Anterior cingulate cortex (tissue), 58 donors: ENCODE measurements around the gene SYCP1.
"Not testable (repeated sequence)": the region's sequence is repeated elsewhere in the genome, so short reads cannot be mapped to it uniquely, and the experiment has no call there.

Experiments
- DNase-seq, 58 donors: peaks; one replicate each; lab custom pipeline; 2025; lab: John Stamatoyannopoulos, UW

SYCP1 gene

GRCh38 chr1:114976891-114977290 lies 122.2 kb downstream of the SYCP1 start:
- DNase-seq = no peak

DNA sequence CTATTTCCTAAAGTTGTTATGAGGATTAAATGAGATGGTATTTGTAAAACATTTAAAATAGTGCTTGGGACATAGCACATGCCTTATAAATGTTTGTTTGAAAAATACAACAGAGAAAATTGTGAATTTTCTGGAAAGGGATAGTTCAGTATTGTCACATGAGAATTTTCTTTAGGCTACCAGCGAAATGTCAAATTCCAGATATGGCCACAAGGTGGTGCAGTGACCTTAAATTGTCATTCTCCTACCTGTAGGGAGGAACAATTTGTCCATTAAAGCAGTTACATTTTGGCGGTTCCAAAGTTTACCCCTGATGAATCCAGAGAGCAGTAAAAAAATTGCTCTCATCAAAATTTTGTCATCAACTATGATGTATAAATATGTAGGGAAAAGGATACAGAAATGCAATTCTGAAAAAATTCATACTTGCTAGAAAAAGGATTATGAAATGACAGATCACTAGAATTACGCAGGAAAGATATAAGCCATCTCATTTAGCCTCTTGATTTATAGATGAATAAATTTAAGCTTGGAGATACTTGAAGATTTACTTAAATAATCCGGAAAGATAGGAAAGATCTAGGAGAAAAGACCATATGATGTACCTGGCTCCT lies 124.7 kb downstream of the SYCP1 start:
- DNase-seq = peak in 28 of 58 donors; percentile 0 to 69 (median 9)

DNA sequence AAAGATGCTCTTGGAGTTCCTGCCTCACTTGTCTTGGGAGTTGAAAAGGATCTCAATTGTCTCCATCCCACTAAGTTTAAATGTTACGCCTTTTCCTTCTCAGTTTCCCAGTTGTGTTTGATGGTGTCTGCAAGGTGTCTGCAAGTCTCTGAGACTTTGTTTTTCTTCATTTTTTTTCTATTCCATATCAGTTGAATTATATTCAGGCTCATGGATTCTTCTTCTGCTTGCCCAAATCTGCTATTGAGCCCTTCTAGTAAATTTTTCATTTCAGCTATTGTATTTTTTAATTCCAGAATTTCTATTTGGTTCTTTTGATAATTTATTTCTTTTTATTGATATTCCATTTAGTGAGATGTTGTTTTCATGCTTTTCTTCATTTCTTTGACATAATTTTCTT lies 127.6 kb downstream of the SYCP1 start:
- DNase-seq = no peak

DNA sequence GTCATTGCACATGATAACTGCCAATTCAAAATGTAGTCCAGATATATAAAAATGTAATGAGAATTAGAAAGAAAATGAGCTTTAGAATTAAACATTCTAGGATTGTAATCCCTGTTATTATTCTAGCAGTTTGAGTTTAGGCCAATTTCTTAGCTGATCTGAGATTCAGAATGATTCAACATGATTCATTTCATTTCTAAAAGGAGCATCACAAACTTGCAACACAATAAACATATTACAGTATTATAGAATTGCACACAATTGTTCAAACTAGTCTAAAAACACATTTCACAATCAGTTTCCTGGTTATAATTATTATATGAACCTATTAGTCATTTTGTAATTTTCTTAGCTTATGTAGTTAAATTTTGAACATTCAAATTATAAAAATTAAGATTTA lies 131.6 kb downstream of the SYCP1 start:
- no peak for DNase-seq

DNA sequence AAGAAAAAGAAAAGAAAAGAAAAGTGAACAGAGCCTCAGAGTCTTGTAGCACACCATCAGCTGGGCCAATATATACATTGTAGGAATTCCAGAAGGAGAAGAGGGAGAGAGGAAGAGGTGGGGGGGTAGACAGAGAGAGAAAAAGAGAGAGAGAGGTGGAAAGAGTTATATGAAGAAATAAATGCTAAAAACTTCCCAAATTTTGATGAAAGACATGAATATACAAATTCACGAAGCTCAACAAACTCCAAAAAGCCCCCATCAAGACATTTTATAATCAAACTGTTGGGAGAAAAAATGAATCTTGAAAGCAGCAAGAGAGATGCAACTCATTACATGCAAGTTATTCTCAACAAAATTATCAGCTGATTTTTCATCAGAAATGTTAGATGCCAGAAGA lies 133.4 kb downstream of the SYCP1 start:
- DNase-seq = no peak

- no peak for DNase-seq
Observed at GRCh38 chr1:114997510-114998289, 143.0 kb downstream of the SYCP1 start.

GRCh38 chr1:115006191-115006590 lies 151.5 kb downstream of the SYCP1 start:
- no peak for DNase-seq

- no peak for DNase-seq
Observed at GRCh38 chr1:115012006-115012405, 157.3 kb downstream of the SYCP1 start.

- no peak for DNase-seq
Observed at GRCh38 chr1:115012434-115012833, 157.8 kb downstream of the SYCP1 start.

GRCh38 chr1:115013792-115014191 lies 159.1 kb downstream of the SYCP1 start:
- no peak for DNase-seq

- DNase-seq = not testable (repeated sequence)
Observed at GRCh38 chr1:115019549-115019948, 164.9 kb downstream of the SYCP1 start.

DNA sequence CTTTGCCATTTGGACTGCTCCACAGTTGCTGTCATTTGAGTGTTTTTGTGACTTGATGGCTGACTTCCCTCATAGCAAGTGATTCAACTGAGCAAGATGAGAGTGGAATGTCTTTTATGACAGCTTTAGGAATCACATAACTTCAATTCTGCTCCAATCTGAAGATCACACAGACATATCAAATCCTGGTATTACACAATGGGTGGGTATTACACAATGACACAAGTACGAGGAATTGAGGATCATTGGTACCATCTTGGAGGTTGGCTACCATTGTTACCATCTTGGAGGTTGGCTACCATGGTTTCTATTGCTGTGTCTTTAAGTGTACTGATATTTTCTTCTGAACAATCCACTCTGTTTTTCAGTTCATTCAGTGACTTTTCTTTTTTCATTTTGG lies 166.5 kb downstream of the SYCP1 start:
- no peak for DNase-seq

DNA sequence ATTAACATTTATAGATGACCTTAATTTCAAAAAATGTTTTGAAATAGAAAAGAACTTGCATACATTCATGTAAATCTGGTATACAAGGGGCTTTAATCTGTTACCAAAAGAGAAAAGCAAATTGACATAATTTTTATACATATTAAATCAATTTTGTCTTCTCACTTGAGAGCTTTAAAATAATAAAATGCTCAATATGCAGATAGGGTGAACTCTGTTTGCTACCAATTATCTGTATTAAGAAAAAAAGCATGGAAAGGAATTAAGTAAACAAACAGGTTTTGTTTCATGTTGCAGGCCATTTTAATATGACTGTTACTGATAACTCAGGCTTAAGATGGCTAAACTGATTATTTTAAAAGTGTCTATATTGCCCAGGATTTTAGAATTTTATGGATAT lies 168.9 kb downstream of the SYCP1 start:
- DNase-seq = no peak

GRCh38 chr1:115029526-115029925 lies 174.9 kb downstream of the SYCP1 start, which contains the start of gene TSHB:
TSHB (plus strand) TSS chr1:115029826; CDS start chr1:115033363, 3,537 bp downstream.
- DNase-seq = no peak

DNA sequence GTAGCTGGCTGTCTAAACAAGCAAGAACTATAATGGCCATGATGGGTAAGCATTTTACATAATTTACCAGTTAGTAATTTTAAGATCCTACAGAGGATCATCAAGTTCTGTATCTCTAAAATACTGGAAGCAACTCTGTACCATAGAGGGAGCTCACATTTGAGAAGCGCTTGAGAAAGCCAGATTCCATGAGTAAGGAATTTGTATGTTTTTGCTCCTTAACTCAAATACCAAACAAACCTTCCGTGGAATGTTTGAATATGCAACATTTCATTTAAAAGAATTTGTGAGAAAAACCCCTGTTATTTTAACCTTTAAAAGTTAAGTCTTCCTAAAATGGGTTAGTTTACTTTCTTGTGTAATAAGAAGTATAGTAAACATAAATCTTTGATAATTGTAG lies 176.9 kb downstream of the SYCP1 start:
- no peak for DNase-seq

DNA sequence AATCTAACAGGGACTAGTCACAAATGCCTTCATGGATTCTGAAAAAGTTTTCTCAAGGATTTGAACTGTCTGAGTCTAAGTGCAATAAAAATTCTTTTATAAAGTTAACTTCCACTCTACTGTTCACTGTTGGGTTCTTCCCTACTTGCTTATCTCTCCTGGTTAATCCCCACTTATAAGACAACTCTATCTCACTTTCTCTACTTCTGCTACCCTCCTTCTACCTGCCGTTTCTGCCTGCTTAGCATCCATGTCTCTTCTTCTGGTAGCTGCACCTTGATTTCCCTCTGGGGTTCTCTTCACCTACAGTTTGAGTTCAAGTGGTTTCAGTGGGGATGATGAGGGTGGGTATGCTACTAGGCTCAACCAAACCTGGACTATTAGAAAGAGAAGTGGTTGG lies 181.0 kb downstream of the SYCP1 start:
- DNase-seq = no peak

GRCh38 chr1:115036814-115037507 lies 182.3 kb downstream of the SYCP1 start:
- DNase-seq = no peak

DNA sequence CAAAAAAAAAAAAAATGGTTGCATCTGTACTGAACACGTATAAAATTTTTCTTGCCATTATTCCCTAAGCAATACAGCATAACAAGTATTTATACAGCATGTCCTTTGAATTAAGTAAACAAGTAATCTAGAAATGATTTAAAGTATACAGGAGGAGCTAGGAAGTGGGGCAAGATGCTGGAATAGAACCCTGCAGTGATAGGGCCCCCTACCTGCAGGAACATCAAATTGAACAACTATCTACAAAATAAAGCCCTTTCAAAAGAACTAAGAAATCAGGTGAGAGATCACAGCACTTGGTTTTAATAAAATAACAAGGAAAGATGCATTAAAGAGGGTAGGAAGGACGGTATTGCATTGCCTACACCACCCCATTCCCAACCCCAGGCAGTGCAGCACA lies 185.8 kb downstream of the SYCP1 start:
- no peak for DNase-seq

DNA sequence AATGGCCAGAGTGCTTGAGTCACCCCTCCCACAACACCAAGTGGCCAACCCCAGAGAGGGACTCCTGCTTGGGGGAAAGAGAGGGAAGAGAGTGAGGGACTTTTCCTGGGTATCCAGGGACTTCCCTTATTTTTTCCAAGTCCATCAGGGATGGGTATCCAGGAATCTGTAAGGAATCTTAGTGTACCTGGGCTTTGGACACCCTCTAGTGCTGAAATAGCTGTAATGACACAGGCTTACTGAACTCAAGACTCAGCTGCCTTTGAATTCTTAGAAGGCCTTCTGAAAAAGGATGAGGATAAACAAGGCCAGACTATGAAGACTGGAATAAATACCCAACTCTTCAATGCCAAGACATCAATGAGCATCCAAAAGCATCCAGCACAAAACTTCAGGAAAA lies 187.0 kb downstream of the SYCP1 start:
- DNase-seq = no peak
